GM19099 (cell line): ENCODE data around the gene THSD7A.

Experiments used
- POLR2A ChIP-seq: IDR thresholded peaks from 3 replicates; pipeline ENCODE4 v1.6.1; 2011; ENCODE audit warnings: low read depth; ENCODE audit not compliant: insufficient read length; ENCODE audit errors: extremely low read depth

THSD7A gene

GRCh38 chr7:11573128-11573750, 258.8 kb downstream of the THSD7A start:
- TF ChIP-seq POLR2A, result no peak

GRCh38 chr7:11570922-11571550, 261.0 kb downstream of the THSD7A start:
- TF ChIP-seq POLR2A, result no peak

GRCh38 chr7:11570205-11570604, 261.8 kb downstream of the THSD7A start:
- no peak for TF ChIP-seq POLR2A

DNA sequence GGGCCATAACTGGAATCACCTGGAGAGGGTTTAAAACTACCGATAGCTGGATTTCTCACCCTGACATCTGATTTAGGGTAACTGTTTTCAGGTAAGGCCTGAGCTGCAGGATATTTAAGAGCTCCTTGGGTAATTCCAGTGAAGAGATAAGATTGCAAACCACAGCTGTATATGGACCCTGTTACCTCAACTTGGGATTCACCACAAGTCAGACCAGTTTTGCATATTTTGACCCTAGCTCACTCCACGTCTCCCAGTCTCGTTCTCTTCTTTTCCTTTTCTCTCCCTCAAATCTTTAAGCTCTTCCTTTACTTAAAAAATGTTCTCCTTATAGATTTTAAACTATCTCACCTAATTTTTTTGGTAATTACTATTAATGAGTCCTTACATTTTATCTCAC, 264.4 kb downstream of the THSD7A start:
- TF ChIP-seq POLR2A, result no peak

DNA sequence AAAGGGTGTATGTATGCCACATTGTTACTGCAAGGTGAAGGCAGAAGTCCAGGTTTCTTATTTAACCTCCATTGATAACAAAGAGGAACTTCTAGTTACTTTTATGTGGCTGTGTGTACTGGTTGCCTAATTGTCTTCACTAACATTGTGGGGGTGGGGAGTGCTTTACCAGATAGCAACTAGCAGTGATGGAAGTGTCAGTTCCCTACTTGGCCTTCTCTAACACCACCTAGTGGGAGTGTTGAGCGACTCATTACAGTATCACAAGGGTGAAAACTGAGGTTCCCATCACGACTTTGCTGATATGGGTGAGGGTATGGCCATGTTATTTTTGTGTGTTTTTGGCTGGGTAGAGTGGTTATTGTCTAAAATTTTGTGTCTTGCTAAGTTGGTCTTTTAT, 274.4 kb downstream of the THSD7A start:
- no peak for TF ChIP-seq POLR2A

GRCh38 chr7:11552676-11553296, 279.2 kb downstream of the THSD7A start:
- no peak for TF ChIP-seq POLR2A

DNA sequence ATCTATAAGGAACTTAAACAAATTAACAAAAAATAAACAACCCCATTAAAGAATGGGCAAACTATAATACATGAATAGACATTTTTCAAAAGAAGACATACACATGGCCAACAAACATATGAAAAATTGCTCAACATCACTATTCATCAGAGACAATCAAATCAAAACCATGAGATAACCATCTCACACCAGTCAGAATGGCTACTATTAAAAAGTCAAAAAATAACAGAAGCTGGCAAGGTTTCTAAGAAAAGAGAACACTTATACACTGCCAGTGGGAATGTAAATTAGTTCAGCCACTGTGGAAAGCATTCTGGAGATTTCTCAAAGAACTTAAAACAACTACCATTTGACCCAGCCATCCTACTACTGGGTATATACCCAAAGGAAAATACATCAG, 280.5 kb downstream of the THSD7A start:
- no peak for TF ChIP-seq POLR2A

DNA sequence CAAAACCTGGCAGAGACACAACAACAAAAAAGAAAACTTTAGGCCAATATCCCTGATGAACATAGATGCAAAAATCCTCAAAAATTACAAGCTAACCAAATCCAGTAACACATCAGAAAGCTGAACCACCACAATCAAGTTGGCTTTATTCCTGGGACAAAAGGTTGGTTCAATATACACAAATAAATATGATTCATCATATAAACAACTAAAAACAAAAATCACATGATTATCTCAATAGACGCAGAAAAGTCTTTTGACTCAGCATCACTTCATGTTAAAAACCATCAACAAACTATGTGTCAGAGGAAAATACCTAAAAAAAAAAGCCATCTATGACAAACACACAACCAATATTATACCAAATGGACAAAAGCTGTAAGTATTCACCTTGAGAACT, 283.5 kb downstream of the THSD7A start:
- TF ChIP-seq POLR2A, result no peak

DNA sequence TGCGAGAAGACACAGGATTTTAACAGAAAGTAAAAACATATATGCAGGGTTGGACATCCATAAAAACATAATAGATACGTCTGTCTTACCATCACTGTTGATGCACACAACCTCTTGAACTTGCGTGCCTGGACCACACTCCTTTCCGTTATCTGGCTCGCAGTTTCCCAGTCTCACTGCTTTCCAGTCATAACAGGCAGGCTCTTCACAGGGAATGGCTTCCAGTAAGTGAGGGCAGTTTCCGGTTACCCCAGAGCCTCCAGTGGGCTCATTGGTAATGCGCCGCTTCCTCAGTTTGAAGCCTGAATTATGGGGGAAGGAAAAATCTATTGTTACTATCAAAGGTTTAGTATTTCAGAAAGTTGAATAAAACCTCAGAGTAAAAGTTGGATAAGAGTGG, 290.7 kb downstream of the THSD7A start:
- TF ChIP-seq POLR2A, result no peak

DNA sequence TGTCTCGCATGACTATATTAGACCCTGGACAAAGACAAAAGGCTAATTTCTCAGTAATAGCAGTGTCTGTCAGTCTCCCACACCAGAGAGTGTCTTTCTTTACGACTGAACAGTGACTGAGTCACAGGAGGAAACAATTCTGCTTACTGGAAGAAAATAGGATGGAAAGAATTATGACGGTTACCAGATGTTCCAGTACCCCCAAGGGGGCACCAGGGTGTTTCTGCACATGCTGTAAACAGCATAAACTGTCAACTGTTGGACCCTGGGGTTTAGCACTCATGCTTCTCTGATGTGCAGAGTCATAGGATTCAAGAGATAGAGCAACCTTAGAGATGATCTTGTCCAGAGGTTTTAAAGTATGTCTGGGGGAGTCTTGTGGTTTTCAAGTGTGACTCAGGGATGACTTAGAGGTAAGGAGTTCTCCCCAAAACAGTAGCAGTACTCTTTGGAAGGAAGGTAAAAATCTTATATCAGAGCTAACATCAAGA, 291.7 kb downstream of the THSD7A start:
- no peak for TF ChIP-seq POLR2A

DNA sequence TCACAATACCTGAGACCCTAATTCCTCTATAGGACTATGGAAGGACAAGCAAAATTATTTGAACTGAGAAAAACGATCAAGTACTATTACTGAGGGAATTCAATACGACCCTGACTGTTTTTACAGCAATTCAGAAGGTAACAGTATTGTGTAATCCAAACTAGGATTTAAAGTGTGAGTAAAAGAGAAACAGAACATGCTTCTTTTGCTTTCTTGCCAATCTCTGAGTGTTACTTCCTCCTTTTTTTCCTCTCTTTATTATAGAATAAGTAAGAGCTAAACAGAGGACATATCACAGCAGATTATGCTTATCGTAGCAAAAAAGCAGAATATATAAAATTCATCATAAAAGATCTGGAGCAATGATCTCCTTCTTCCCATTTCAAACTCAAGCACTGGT, 292.1 kb downstream of the THSD7A start:
- TF ChIP-seq POLR2A, result no peak

- no peak for TF ChIP-seq POLR2A
These were observed 293.2 kb downstream of the THSD7A start for GRCh38 chr7:11538751-11539299.

DNA sequence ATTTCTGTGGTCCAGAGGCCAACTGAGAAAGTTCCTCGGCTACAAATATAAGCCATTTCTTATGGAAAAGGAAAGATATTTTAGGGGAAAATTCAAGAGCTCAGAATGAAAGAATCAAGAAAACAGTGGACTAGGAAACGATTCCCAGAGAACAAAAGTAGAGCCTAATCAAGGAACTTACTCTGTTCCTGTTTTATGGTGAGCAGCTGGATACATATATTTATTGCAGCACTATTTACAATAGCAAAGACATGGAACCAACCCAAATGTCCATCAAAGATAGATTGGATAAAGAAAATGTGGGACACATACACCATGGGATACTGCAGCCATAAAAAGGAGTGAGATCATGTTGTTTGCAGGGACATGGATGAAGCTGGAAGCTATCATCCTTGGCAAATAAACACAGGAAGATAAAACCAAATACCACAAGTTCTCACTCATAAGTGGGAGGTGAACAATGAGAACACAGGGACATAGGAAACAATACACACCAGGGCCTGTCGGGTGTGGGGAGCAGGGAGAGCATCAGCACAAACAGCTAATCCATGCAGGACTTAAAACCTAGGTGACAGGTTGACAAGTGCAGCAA, 298.7 kb downstream of the THSD7A start:
- TF ChIP-seq POLR2A, result no peak

- no peak for TF ChIP-seq POLR2A
These were observed 302.6 kb downstream of the THSD7A start for GRCh38 chr7:11529382-11529781.

GRCh38 chr7:11527707-11528106, 304.3 kb downstream of the THSD7A start:
- TF ChIP-seq POLR2A, result no peak
